Left ventricle myocardium inferior (tissue), 1 donor: Measurements from ENCODE around the gene UNC5A. TPM values are rescaled to one million over a fixed set of nuclear protein-coding genes. Genes with fewer than 3 reads are reported as not detected.

Experiments
- DNase-seq: peaks from one replicate; pipeline ENCODE4 v3.0.0-alpha.2; 2020
- H3K27ac ChIP-seq: fragments of 200-600 bp; replicated peaks from 2 replicates; pipeline ENCODE4 v1.8.0; 2021
- H3K27me3 ChIP-seq: fragments of 200-600 bp; 2 replicates; pipeline ENCODE4 v1.8.0; 2021; ENCODE audit warnings: low read depth
- H3K36me3 ChIP-seq: fragments of 200-600 bp; 2 replicates; pipeline ENCODE4 v1.8.0; 2021
- H3K4me1 ChIP-seq: fragments of 200-600 bp; 2 replicates; pipeline ENCODE4 v1.8.0; 2021
- H3K4me3 ChIP-seq: fragments of 200-600 bp; 2 replicates; pipeline ENCODE4 v1.8.0; 2021; ENCODE audit warnings: mild to moderate bottlenecking, moderate library complexity
- H3K9me3 ChIP-seq: fragments of 200-600 bp; replicated peaks from 2 replicates; pipeline ENCODE4 v1.8.0; 2021
- intact Hi-C: fragments of 100-400 bp; cut with micrococcal nuclease; formaldehyde crosslinking; loops from one replicate; pipeline ENCODE4 v1.11.0; 2022
- total RNA-seq: library from RNA; stranded (reverse); fragmentation: NEBNext Ultra II Directional; extraction: Animal tissue kit (Norgen Biotek cat#: 25700); gene quantifications from one replicate; pipeline ENCODE4 v1.2.1, GENCODE V29; 2021
- TF ChIP-seq, protein P1 (sequence below): fragments of 200-600 bp; IDR thresholded peaks from 2 replicates; pipeline ENCODE4 v1.8.0; 2021; ENCODE audit warnings: antibody characterized with exemption, mild to moderate bottlenecking, borderline replicate concordance
- donor health status: DM: no; HTN: yes; CAD: no; lungs with severe emphysema.

Gene UNC5A
- total RNA-seq, 1 donor from 2014 or later: not detected

- no peak for DNase-seq
- intact Hi-C loops: no loop called here
- Histone ChIP-seq H3K27me3 (no peaks in the 10 kb centered on the region), H3K36me3 (peaks cover 37% of the 10 kb centered on the region), H3K4me1 (no peaks in the 10 kb centered on the region), H3K27ac (no peak overlapping the region), H3K4me3 (no peak overlapping the region), H3K9me3 (no peaks in the 10 kb centered on the region)
- TF ChIP-seq, protein P1, sequence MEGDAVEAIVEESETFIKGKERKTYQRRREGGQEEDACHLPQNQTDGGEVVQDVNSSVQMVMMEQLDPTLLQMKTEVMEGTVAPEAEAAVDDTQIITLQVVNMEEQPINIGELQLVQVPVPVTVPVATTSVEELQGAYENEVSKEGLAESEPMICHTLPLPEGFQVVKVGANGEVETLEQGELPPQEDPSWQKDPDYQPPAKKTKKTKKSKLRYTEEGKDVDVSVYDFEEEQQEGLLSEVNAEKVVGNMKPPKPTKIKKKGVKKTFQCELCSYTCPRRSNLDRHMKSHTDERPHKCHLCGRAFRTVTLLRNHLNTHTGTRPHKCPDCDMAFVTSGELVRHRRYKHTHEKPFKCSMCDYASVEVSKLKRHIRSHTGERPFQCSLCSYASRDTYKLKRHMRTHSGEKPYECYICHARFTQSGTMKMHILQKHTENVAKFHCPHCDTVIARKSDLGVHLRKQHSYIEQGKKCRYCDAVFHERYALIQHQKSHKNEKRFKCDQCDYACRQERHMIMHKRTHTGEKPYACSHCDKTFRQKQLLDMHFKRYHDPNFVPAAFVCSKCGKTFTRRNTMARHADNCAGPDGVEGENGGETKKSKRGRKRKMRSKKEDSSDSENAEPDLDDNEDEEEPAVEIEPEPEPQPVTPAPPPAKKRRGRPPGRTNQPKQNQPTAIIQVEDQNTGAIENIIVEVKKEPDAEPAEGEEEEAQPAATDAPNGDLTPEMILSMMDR: no peak
Observed at GRCh38 chr5:176912115-176912514, 101.8 kb downstream of the UNC5A start.

DNA sequence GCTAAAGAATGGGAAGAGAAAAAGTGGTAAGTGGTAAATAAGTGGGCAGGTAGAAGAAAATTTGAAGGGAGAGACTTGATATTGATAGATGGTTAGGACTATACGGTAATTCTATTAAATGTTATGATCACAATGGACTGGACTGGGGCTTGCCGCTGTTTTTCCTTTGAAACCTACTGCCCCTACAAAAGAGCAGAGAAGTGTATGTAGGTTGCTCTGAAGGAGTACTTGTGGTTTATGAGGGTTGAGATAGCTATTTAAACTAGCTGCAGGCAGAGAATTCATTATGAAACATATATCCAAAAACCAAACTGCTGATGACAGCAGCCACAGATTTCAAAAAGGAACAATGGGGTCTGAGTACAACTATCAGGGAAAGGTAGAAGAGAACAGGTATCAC is 105.5 kb downstream of the UNC5A start:
- intact Hi-C loops: no loop called here
- DNase-seq: no peak
- TF ChIP-seq, protein P1: no peak
- Histone ChIP-seq H3K4me3 (no peak overlapping the region), H3K4me1 (no peaks in the 10 kb centered on the region), H3K36me3 (peaks cover 23% of the 10 kb centered on the region), H3K27me3 (no peaks in the 10 kb centered on the region), H3K9me3 (no peaks in the 10 kb centered on the region), H3K27ac (no peak overlapping the region)

GRCh38 chr5:176916337-176916736 is 106.0 kb downstream of the UNC5A start:
- Histone ChIP-seq H3K4me1 (no peaks in the 10 kb centered on the region), H3K27ac (no peak overlapping the region), H3K27me3 (no peaks in the 10 kb centered on the region), H3K9me3 (no peaks in the 10 kb centered on the region), H3K36me3 (peaks cover 19% of the 10 kb centered on the region), H3K4me3 (no peak overlapping the region)
- DNase-seq: no peak
- intact Hi-C loops: no loop called here
- TF ChIP-seq, protein P1: no peak

DNA sequence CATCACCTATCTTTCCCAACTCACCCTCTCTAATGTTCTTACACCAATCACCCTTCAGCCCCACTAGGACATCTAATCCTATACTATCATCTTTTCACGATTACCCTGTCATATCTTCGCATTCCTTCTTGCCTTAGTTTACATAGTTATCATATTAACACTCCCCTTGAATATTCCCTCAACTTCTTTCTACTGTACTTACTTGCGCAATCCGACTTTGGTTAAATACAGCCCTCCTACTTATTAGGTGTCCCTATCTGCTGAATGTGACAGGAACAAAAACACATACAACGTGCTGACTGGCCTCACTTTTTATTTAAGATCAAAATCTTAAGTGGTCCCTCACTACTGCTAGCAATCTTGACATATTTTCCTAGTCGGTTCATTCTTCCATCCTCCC is 108.3 kb downstream of the UNC5A start:
- intact Hi-C loops: no loop called here
- no peaks in the 10 kb centered on the region for H3K27me3 ChIP-seq
- TF ChIP-seq, protein P1: no peak

GRCh38 chr5:176921714-176922113 is 111.4 kb downstream of the UNC5A start:
- no peaks in the 10 kb centered on the region for H3K27me3 ChIP-seq
- no peaks in the 10 kb centered on the region for H3K4me1 ChIP-seq
- H3K9me3 ChIP-seq: no peaks in the 10 kb centered on the region
- DNase-seq: no peak
- no peak overlapping the region for H3K27ac ChIP-seq
- TF ChIP-seq, protein P1: no peak
- no peak overlapping the region for H3K4me3 ChIP-seq
- H3K36me3 ChIP-seq: peaks cover 15% of the 10 kb centered on the region
- intact Hi-C loops: no loop called here

More for the DNA sequence above, 108.3 kb downstream of the UNC5A start:
- Histone ChIP-seq H3K4me3 (no peak overlapping the region), H3K4me1 (no peaks in the 10 kb centered on the region), H3K27ac (no peak overlapping the region), H3K36me3 (peaks cover 15% of the 10 kb centered on the region), H3K9me3 (no peaks in the 10 kb centered on the region)
- DNase-seq: no peak

- no peaks in the 10 kb centered on the region for H3K4me1 ChIP-seq
- no peak overlapping the region for H3K27ac ChIP-seq
- peaks cover 15% of the 10 kb centered on the region for H3K36me3 ChIP-seq
- H3K9me3 ChIP-seq: no peaks in the 10 kb centered on the region
- intact Hi-C loops: no loop called here
- H3K27me3 ChIP-seq: no peaks in the 10 kb centered on the region
- no peak overlapping the region for H3K4me3 ChIP-seq
- TF ChIP-seq, protein P1: no peak
- DNase-seq: no peak
Observed at GRCh38 chr5:176922817-176923216, 112.5 kb downstream of the UNC5A start.
